HG02610 (cell line): ENCODE results near the gene TMIE.

ENCODE experiments used
- ATAC-seq: cut with Tn5 transposase; IDR thresholded peaks from one replicate; pipeline ENCODE4 v1.9.1; 2021; ENCODE audit warnings: mild to moderate bottlenecking, moderate library complexity; ENCODE audit not compliant: unreplicated experiment

TMIE gene

DNA sequence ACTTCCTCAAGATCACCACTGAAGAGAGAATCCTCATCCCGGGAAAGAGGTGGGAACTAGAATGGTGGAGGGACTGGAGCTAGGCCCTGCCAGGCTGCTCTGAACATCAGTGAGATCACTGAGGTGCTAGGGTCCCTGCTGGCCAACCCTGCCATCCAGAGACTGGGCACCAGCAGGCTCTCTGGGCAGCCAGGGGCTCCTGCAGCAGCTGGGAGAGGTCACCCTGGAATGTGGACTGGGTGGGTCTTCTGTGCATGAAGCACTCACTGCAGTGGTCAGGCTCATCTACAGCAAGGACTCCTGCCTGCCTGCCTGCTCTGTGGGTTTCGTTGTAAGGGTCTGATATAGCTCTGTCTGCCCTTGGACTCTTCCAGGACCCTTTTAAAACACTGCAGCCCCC is 32.6 kb upstream of the TMIE start:
- no peak for ATAC-seq

DNA sequence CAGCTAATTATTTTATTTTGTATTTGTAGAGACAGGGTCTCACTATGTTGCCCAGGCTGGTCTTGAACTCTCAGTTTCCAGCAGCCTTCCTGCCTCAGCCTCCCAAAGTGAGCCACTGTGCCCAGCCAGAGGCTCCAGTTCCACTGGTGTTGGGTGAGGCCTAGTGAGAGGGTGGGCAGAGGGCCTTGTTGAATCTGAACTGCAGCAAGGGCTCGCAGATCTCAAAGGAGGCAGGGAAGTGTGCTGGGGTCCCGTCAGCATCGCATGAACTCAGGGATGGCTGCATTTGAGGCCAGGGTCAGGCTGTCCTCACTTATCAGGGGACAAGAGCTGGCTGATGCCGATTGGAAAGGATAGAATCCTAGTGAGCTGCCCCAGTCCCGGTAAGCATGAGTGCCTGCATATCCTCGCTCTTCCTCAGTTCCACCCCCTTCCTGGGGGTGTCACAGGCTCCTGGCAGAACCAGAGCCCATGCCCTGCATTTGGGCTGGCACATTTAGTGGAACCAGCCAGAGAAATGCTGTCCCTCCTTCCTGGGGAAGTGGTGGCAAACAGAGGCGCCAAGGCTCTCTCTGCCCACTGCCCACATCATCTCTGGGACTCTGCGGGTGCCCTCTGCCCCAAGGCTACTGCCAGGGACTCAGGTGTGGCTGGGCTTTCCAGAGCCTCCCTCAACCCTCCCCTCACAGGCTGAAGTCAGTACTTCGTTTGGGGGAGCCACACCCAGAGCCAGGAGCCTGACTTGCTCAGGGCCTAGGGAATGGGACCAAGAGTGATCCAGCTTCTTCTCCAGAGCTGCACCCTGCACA is 31.8 kb upstream of the TMIE start:
- no peak for ATAC-seq

GRCh38 chr3:46670000-46670890 is 30.9 kb upstream of the TMIE start:
- no peak for ATAC-seq

DNA sequence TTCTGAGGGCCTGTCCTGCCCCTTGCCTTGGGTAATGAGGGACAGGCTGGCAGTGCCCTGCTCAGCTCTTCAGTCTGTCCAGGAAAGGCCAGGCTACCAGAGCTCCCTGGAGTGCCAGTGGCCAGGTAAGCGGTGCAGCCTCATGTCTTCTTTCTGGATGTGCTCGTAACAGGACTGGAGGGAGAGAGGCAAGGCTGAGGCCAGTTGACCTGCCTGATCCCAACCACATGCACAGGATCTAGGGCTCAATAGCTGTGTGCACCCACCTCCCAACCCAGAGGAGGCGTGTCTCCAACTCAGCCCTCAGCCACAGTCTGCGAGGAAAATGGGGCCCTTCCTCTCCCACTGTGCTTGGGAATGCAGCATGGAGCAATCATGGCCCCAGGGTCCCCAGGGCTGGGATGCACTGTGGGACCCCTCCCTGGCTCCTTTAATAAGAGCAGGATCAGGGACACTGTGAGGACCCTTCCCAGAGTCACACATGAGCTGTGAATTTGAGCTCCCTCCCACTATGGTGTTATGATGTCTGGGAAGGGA is 30.2 kb upstream of the TMIE start:
- ATAC-seq: no peak

DNA sequence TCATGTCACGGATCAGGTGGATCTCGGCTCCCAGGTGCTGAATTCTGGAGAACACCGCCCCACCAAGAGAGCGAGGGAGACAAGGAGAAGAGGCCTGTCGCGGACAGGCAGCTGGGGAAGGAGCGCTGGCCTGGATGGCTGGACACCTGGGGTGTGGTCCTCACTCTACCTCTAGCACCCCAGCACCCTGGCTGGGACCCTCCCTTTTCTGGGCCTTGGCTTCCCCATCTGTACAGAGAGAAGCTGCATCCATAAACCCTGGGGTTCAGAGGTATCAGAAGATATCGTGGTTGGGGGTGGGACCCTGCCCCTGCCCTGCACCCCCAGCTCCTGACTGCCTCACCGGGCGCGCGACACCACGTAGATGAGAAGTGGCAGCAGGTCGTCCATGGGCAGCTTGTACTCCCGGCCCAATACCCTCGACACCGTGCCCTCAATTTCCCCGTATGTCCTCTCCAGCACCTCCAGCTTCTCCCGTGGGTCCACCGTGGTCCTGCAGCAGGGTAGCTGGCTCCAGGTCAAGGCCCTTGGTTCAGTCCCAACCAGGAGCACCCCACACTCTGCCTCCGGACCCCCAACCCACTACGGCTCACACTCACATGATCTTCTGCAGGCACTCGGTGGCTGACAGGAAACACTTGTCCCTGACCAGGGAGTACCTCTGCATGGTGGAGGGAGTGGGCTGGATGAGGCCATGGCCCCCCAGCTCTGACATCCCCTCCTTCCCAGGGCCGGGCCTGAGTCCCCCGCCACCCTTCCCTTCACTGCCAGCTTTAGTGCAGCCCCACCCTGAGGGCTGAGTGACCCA is 29.4 kb upstream of the TMIE start:
- ATAC-seq: no peak

DNA sequence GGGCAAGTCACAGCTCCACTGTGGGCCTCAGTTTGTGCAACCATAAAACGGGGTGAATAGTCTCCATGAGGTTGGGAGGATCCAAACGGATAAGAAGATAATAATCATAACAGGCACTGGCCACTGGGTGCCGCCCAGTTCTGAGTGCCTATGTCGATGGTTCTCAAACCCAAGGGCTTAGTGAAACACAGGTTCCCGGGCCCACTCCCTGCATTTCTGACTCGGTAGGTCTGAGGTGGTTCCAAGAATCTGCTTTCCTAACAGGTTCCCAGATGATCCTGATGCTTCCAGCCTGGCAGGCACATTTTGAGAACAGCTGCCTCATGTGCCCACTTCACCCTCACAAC is 28.9 kb upstream of the TMIE start:
- ATAC-seq: no peak

DNA sequence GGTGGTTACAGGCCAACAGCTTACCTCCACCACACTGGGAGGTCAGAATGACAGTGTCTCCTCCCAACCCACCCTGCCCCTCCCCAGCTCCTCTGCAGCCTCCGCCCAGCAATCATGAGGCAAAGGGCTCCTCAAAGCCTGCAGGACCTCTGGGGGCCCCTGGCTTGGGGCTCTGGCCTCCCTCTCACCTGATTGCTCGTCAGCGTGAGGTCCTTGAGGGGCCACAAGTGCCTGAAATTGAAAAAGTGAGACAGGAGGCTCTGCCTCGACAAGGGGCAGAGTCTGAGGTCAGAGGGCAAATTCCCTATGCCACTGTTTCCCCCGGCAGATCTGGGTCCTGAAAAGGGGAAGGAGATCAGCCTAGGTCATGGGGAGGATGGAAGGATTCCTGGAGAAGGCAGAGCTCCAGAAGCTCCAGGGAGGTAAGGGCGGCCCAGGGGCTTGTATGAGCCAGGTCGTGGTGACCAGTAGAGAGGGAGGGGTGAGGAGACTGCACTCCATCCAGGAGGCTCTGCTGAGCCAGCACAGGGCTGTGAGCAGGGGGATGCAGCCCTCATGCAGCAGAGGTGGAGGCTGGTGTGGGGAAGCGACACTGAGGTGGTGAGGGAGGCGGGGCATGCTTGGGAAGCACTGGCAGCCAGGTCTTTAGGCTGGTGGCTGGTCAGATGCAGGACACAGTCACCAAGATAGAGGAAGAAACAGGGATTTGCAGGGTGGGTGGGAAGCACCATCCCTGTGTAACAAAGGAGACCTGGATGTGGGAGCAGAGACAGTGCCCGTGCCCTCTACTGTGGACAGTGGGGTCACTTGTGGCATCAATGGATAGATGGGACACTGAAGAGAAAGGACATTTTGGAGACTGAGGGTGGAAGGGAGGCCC is 27.8 kb upstream of the TMIE start:
- ATAC-seq: no peak

DNA sequence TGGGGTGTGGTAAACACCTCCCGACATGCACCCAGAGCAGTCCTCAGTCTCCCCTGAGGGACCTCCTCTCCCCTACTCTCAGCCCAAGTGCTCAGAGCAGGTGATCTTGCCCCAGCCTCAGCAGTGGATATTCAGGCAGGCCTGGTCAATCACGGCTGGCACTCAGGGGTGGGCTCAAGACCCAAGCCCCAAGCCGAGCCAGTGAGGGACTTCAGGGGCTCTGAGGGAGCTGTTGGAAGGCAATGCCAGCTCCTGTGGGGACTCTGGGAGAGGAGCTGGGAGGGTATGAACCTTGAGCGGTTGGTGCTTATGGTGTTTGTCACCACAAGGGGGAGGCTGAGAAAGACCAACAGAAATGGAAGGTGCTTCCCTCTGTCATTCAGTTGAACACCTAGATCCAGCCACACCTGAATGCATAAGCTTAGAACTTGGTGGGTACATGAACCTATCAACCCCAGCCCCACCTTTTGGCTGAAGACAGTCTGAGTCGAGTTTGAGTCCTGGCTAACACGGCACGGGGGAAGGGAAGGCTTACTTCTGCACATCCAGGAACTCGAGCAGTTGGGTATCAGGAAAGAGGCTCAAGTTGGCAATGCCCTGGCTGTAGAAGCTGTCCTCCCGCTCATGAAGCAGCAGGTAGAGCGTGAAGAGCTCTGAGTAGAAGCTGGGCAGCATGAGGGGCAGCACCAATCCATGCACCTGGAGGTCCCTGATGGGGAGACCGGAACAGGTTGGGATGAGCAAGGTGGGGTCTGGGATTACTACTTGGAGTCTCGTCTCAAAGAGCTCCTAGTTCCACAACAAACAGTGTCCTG is 27.0 kb upstream of the TMIE start:
- no peak for ATAC-seq

- ATAC-seq: no peak
Observed at GRCh38 chr3:46675426-46675825, 25.8 kb upstream of the TMIE start.

DNA sequence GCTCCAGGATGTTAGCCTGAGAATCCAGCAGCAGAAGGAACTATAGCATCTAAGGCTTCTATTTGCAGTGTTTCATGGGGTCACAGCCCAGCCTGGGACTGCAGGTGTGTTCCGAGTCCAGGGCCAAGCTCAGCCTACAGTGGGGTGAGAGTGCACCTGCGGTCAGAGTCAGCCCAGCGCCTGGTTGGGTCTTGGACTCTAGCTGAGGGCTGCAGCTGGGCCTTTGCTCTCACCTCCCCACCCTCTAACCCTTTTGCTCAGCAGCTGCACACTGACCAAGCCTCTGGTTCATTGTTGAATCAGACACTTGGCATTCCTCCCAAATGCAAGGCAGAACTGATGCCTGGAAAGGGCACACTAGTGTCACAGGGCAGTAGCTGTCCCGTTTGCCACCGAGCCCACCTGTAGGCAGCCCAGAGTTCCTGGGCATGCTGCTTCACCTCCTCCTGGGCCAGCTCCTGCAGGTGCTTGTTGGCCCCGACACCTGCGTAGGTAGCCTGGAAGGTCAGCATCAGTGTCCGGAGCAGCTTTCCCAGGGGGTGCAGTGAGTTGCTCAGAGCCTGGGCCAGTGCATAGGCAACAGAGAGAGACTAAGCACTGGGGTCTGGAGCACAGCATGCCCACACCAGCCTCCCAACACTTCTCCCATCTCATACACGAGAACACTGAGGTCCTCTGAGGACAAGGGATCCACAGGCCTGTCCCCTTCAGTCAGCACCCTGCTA is 25.2 kb upstream of the TMIE start:
- ATAC-seq: no peak

DNA sequence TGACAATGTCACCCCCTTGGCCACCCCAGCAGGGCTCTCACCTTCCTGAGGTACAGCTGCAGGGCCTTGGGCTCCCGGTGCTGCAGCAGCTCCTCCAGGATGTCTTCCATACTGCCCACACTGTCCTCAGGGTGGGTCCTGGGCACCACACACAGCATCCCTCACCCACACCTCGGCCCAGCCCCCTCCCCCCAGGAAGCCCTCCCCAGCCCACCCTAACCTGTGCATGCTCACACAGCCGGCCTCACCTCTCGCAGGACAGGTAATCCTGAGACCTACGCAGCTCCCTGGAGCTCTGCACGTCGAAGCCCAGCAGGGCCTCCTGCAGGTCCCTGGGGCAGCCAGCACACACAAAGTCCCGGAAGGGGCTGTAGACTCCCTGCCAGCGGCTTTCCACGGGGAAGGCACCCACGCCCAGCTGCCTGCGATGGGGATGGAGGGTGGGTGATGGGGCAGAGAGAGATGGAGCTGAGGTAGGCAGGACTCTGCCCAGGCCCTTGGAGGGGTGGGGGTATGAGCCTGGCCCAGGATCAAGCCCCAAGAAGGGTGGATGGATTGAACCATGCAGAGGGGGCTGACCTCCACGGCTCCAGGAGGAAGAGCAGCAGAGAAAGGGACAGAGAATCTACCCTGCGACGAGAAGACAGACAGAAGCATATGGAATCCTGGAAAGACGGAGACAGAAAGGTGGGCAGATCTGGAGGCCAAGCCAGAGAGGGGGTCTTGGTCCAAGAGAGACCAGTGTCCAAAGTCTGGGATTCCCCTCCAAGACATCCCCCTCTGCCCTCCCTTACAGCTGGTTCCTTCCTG is 24.4 kb upstream of the TMIE start:
- no peak for ATAC-seq

GRCh38 chr3:46677411-46677726 is 23.8 kb upstream of the TMIE start:
- ATAC-seq: no peak

DNA sequence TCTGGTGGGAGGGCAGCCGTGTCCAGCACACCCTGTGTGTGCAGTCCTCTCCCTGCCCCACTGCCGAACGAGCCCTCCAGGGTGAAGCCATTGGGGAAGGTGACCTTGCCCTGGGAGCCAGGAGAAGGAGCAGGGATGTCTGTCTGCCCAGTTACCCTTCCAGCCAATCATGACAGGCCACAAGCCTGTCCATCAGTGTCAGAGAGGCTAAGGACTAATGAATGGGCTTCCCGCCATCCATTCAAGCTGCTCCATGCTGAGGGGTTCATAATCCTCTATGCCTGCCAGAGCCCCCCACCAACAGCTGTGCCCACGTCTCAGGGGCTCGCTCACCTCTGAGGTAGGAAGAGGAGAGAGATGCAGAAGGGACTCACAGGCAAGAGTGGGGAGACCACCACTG is 22.9 kb upstream of the TMIE start:
- ATAC-seq: no peak

DNA sequence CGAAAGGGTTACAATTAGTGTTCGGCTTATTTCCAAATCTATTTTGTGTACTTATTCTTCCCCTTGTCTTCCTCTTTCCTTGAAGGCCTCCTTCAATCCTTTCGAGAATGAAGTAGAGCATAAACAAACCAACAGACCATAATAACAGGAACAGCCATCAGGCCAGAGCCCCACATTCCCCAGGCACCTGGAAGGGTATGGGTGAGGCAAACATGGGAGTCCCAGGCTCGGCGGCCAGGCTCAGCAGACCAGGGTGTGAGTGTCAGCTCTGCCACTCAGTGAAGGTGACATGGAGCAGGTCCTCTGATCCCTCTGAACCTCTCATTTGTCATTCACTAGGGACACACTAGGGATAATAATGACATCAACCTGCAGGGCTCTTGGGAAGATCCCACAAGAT is 21.5 kb upstream of the TMIE start:
- no peak for ATAC-seq

GRCh38 chr3:46680298-46680826 is 20.8 kb upstream of the TMIE start:
- no peak for ATAC-seq

- no peak for ATAC-seq
Observed at GRCh38 chr3:46681387-46681786, 19.8 kb upstream of the TMIE start.

- ATAC-seq: no peak
Observed at GRCh38 chr3:46681856-46682540, 19.2 kb upstream of the TMIE start.
